Jurkat, Clone E6-1 (cell line): ENCODE results near the gene UMODL1.
"Not testable (repeated sequence)": the region's sequence is repeated elsewhere in the genome, so short reads cannot be mapped to it uniquely, and the experiment has no call there.

Source experiments
- DNase-seq: peaks from one replicate; pipeline ENCODE4 v3.0.0-alpha.2; 2011; ENCODE audit warnings: low read depth, low spot score
- H3K4me3 ChIP-seq: 2 replicates; pipeline ENCODE4 v1.5.1; 2011; ENCODE audit warnings: mild to moderate bottlenecking, low read length, control low read depth, moderate library complexity

UMODL1 gene

DNA sequence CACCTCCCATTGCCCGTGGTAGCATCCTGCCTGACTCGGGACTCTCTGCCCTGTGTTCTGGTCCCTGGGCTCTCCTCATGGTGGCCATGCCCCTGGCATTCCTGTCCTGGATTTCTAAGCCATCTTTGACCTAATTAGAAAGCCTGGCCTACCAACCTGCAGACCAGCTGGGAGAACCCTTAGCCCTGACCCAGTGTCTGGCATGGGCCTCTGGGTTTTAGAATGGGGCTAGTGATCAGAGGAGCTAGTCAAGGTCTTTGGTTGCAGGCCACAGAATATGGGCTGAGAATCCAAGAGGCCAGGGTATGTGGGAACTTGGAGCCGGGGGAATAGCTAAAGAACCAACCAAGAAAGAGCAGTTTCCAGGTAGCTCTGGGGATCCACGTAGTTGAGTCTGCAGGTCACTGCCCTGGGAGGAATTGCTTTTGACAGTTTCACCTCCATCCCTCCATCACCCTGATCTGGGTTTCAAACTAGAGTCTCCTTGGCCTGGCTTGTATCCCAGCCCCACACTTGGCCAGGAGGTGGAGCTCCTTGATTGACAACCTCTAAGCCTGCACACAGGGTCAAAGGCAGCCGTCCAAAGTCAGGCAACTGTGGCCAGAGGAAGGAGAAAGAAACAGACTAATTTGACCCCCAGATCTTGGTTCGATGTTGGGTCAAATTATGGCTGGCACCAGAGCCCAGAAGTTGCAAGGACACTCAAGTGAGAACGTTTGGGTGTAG lies 93.1 kb downstream of the UMODL1 start:
- no peak overlapping the region for H3K4me3 ChIP-seq
- DNase-seq: no peak

DNA sequence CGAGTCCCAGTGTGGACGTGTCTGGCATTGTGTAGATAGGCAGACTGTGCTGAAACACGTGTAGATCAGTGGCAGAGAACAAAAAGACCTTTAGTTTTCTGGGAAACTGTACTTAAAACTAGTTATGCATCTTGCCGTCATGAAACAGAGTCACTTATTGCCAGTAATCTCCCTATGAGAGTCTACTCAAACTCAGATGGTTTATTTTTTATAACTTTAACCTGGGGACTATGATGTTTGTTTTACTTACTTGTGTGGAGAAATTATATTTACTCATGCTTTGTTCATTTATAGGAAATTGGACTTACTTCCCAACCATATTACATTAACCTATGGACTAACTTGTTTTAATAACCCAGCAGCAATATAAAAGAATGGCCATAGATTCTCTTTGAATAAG lies 93.7 kb downstream of the UMODL1 start:
- no peak for DNase-seq
- H3K4me3 ChIP-seq: no peak overlapping the region

DNA sequence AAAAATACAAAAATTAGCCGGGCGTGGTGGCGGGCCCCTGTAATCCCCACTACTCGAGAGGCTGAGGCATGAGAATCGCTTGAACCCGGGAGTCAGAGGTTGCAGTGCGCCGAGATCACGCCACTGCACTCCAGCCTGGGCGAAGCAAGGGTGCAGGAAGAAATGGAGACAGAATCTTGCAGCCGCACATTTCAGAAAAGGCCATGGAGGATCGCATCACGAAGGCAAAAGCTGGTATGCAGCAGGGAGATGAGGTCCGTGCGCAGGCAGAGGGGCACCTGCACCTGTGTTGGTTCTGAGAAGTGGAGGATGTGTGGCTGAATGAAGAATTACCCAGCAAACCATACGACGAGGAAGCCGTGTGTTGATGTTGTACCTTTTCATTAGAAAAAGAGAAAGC lies 94.8 kb downstream of the UMODL1 start:
- DNase-seq: no peak
- H3K4me3 ChIP-seq: no peak overlapping the region

DNA sequence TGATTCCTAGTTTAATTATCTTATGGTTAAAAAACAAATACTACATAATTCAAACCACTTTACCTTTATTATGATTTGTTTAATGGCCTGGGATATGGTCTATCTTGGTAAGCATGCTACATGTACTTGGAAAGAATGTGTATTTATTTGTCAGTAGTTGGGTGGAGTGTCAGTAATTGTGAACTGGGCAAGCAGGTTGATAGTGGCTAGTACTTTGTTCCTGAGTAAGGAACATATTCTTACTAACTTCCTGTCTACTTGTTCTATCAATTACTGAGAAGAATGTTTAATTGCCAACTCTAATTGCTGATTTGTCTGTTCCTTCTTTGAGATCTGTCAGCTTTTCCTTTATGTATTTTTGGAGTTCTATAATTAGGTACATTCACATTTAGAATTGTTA lies 98.6 kb downstream of the UMODL1 start:
- H3K4me3 ChIP-seq: no peak overlapping the region
- no peak for DNase-seq

DNA sequence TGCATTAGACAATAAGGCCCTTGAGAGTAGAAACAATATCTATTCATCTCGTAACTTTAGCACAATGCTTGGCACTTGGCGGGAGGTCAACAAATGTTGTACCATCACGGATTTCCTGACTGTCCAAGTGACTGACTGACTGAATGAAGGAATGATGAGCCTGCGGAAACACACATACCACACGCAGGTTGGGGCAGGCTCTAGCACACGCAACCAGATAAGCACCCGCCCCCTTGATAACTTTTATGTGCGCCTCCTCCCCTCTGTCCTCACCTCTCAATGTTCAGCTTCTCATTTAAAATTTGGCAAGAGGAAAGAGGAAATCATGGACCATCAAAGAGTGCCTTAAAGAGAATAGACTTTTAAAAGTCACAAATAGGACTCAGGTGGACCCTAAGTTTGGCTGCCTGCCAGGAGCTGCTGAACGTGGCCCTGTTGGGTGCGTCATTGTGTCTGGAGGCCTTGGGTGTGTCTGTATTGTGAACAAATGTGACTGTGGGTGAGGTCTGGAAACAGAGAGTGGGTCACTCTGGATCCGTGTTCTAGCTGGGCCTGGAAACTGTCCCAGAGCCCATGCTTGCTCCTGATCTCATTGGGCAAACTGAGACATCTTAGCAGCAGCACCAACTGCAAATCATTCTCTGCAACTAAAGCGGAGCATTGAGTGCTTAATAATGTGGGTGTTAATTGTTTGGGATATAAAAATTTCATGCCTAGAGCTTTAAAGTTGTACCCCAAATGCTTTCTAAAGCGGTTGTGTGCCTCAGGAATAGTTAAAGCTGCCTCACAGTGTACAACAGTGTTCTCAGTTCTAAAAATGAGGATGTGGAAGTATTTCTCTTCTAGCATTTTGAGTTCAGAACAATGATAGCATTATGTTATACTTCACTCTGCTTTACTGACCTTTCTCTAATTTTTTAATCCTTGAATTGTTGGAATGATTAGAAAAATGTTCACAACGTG lies 100.3 kb downstream of the UMODL1 start:
- no peak overlapping the region for H3K4me3 ChIP-seq
- no peak for DNase-seq

DNA sequence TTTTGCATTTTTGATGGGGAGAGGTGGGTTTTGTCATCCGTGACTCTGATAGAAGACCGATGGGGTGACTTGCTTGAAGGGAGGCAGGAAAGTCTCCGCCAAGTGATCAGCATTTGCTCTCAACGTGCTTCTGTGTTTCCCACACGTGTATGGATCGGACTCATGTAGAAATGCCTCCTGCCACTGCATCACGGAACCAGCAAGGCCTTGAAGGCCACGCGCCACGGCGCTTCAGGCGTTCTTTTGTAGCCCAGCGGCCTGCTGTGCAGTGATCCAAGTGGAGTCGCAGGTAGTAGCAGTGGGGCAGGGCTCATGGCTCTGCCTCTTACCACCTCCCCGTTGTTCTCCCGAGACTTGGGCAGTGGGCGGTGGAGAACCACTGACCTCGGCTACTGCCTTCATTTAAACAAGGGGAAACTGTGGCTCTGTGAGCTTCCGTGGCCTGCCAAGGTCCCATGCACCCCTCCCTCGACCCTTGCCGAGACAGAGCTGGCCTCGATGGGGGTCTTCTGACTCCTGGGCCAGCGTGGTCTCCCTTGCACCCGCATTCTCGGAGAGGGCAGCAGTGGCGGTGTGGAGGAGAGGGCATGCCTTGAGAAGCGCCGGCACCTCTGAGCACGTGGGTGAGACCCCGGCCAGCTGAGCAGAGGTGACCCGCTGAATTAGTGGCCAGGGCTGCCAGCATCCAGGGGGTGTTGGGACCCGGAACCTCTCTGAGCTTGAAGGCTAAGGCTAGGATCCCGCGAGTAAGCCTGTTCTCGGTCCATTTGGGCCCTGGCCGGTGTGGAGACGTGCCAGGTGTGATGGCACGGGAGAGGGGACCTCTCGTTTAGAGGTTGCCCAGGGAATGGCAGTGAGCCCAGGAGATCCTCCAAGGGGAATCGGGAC lies 101.7 kb downstream of the UMODL1 start:
- H3K4me3 ChIP-seq: no peak overlapping the region
- no peak for DNase-seq

DNA sequence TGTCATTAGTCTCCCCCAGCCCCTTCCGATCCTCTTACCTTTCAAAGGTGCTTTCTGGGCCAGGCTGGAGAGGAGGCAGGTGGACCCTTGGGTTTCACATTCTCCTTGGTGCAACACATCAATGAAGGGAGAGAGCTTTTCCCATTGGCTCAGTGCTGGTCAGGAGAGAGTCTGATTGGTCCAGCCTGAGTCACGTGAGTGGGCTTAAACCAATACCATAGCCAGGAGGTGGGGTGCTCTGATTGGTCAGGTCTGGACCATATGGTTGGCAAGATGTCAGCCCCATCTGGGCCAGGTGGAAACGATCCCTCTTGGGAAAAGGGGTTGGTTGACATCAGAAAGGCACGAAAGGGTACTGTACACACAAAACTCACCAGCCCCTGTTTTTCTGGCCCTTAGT lies 103.1 kb downstream of the UMODL1 start:
- DNase-seq: no peak
- no peak overlapping the region for H3K4me3 ChIP-seq

DNA sequence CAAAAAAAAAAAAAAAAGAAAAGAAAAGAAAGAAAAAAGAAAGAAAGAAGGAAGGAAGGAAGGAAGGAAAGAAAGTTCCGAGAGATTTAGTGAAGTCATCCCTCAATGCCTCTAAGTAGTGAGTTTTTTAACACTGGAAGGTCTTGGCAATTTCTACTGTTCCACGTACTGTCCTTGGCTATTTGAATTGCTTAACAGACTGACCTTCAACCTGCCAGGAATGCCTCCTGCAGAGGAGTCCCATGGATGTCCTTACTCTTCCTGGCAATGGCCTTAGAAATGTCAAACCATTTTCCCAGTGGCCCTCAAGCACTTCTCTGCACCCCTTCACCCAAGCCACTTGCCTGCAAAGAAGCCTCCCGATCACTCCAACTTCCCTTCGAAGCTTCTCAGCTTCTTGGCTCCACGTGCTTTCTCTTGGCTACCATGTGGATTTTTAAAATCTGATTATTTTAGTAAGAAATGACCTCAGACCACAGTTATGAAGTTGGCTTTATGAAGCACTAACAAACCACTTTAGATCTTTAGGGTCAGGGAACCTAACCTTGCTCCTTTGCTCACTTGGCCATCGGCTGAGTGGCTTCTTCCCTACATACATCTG lies 104.1 kb downstream of the UMODL1 start:
- no peak overlapping the region for H3K4me3 ChIP-seq
- no peak for DNase-seq

DNA sequence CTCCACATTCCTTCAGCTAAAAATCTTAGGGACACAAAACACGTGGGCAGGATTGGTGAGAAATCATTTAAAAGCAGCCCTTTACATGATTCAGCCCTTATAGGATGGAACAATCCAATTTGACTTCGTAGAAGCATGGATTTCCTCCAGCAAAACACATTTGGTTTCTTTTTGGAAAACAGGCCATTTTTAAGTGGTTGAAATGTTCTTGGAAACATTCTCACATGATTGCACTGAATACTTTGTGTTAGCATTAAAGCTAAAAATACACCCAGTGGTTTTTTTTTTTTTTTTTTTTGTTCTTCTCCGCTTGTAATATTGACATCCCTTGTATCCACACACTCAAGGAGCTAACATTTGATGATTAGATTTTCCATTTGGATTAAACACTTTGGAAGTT lies 105.7 kb downstream of the UMODL1 start:
- no peak for DNase-seq
- no peak overlapping the region for H3K4me3 ChIP-seq

DNA sequence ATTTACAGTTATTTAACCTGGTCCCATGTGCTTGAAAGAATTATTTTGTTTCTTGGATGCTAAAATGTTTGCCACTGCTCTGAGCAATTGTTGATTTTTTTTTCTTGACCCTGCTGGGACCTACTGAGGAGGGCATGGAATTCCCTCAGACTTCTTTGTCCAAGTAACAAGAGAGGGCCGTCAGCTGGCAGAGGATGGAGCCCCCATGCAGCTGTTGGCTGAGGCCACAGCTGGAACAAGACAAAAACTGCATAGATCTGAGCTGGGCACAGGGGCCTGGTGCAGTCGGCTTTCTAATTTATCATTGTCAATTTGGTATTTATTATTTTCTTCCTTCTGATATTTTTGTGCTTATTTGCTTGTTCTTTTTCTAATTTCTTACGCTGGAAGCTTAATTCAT lies 108.2 kb downstream of the UMODL1 start:
- no peak for DNase-seq
- no peak overlapping the region for H3K4me3 ChIP-seq

DNA sequence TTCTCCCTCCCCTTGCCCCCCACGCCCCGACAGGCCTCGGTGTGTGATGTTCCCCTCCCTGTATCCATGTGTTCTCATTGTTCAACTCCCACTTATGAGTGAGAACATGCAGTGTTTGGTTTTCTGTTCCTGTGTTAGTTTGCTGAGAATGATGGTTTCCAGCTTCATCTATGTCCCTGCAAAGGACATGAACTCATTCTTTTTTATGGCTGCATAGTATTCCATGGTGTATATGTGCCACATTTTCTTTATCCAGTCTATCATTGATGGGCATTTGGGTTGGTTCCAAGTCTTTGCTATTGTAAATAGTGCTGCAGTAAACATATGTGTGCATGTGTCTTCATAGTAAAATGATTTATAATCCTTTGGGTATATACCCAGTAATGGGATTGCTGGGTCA lies 108.9 kb downstream of the UMODL1 start:
- not testable (repeated sequence) for H3K4me3 ChIP-seq, DNase-seq

DNA sequence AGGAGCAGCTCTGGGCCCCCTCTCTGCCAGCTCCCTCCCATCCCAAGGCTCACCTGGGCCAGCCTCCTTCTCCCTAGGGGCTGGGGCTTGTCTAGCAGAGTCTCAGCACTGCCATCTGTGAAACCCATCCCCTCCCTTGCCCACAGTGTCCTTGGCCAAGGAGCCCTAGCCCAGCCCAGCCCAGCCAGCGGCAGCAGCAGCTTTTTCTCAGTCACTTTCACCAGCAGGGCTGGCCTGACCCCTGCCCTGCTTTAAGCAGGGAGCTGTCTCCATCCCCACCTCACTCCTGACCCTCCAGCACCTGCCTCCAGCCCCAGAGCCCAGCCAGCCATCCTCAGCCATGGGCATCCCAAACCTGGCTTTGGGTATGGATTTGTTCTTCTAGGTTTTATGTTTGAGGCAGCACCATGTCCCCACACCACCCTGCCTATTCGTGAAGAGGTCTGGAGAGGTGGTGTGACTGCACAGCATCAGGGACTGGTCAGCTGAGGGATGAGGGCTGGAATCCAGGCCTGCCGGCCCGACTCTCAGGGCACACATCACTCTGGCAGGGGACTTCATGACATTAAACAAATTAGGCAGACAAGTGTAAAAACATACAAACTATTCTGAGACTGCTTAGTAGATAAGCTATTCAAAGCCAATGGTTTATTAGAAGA lies 111.7 kb downstream of the UMODL1 start:
- no peak overlapping the region for H3K4me3 ChIP-seq
- no peak for DNase-seq

DNA sequence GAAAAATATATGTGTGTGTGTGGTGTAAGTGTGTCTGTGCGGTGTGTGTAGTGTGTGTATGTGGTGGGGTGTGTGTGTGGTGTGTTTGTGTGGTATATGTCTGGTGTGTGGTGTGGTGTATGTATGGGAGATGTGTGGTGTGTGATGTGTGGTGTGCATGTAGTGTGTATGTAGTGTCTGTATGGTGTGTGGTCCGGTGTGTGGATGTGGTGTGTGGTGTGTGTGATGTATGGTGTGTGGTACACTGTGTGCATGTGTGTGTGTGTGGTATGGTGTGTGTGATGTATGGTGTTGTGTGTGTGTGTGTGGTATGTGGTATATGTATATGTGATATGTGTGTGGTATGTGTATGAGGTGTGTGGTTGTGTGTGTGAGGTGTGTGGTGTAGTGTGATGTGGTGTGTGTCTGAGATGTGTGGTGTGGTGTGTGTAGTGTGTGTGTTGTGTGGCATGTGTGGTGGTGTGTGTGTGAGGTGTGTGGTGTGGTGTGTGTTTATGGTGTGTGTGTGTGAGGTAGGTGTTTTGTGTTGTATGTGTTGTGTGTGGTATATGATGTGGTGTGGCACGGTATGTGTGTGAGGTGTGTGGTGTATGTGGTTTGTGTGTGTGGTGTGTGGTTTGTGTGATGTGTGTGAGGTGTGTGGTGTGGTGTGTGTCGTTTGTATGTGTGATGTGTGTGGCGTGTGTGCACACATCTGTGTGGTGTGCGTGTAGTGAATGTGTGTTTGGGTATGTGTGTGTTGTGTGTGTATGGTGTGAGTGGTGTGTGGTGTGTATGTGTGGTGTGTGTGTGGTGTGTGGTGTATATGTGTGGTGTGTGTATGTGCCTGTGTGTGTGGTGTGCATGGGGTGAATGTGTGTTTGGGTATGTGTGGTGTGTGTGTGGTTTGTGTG lies 112.5 kb downstream of the UMODL1 start:
- no peak for DNase-seq

DNA sequence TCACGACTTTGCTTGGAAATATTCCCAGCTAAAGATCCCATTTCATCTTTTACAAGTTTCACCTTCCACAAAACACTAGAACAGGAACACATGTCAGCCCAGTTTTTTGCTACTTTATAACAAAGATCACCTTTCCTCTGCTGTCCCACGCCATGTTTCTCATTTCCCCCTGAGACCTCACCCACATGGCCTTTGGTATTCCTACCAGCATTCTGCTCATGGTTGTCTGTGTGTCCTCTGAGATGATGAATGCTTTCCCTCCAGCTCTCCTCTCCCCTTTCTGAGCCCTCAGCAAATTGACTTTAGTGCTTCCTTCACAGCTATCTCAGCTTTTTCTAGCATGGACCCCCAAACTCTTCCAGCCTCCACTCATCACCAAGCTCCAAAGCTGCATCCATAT lies 115.5 kb downstream of the UMODL1 start:
- no peak overlapping the region for H3K4me3 ChIP-seq
- DNase-seq: no peak

More for the DNA sequence above, 112.5 kb downstream of the UMODL1 start:
- H3K4me3 ChIP-seq: no peak overlapping the region

DNA sequence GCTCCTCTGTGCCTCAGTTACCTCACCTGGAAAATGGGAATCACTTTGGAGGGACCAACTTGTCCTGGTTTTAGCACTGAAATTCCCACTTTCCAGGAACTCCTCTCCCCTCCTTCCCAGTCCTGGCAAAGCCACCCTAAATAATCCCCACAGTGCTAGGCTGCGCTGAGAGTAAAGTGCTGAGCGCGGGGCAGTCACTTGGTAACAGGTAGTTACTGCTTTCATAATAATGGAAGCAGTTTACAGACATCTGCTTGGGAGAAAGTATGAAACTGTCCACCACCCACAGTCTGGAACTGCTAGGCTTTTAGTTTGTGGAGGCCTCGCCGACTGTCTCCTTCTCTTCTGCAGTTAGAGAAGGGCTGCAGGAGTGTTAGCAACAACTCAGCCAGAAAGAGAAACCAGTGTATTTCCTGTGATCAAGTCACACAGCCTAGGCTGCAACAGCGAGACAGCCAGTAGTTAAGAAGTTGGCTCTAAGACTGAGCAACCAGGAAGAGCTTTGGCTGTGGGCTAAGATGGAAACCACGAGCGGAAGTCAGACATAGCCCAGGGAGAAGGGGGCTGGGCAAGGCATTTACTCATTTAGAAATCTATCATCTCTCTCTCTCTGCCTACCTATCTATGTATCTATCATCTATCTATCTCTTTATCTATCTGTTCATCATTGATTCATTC lies 117.0 kb downstream of the UMODL1 start:
- peak; percentile 97 for DNase-seq
- peak overlapping the region; percentile 45 for H3K4me3 ChIP-seq

DNA sequence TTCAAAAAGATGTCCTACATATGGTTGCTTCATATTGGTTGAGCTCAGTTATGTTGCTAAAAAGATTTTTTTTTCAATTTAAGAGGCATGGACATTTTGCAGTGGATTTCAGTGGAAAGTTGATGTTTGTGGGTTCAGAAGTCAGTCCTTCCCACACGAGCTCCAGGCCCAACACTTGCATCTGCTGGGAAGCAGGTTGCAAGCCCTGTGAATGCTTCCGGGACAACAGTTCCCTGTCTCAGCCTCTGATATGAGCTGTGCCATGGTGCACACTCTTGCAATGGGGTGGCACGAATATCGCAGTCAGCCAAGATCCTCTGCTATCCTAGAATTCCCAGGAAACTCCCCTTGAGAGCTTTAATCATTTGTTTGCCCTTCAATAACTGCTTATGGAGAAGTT lies 117.5 kb downstream of the UMODL1 start:
- DNase-seq: no peak
- peak overlapping the region; percentile 17; the same call in 1 of the 2 replicates for H3K4me3 ChIP-seq

DNA sequence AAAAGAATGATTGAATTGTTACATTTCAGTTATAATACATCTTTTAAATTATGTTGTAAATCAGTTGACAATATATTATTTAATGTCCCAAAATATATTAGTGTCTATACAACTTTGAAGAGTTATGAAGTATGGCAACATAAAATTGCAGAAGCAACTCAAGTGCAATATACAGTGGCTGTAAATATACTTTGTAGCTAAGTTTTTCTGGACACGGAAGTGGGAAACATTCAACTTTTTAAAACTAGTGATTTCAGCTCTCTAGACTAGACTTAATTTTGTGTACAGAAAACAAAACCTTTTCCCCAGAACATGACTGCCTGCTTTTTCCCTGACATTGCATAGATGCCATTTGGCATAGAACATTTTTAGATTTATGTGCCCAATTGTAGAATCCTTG lies 118.3 kb downstream of the UMODL1 start:
- H3K4me3 ChIP-seq: no peak overlapping the region
- DNase-seq: no peak
